GM12878 (cell line): ENCODE measurements around the gene PCDHGA4. TPM values are rescaled to one million over a fixed set of nuclear protein-coding genes. Genes with fewer than 3 reads are reported as not detected.

Experiments
- ATAC-seq: fragments of 200-7000 bp; cut with Tn5 transposase; 3 replicates; pipeline ENCODE4 v1.9.1; 2020; ENCODE audit warnings: mild to moderate bottlenecking, moderate library complexity
- BruUV-seq: library from RNA; stranded (reverse); fragments of 400-500 nt; replicated peaks from 2 replicates; lab custom pipeline; 2021; lab: Mats Ljungman, UMichigan
- CTCF ChIA-PET: fragments of 300-600 bp; sonication (Branson Sonifier 250); formaldehyde crosslinking; extraction: SDS; loops from one replicate; lab custom pipeline; 2021; ENCODE audit warnings: inconsistent platforms; lab: Yijun Ruan, JAX
- POLR2A ChIA-PET: fragments of 350-600 bp; formaldehyde crosslinking; extraction: SDS; loops from one replicate; lab custom pipeline; 2021; ENCODE audit warnings: inconsistent platforms; lab: Charles Lee
- RAD21 ChIA-PET: fragments of 300-600 bp; sonication (Branson Sonifier 250); formaldehyde crosslinking; loops from one replicate; lab custom pipeline; 2023; ENCODE audit warnings: antibody characterized with exemption; ENCODE audit not compliant: unreplicated experiment; lab: Charles Lee
- SMC1A ChIA-PET: fragments of 300-600 bp; sonication (Branson Sonifier 250); formaldehyde crosslinking; loops from one replicate; lab custom pipeline; 2023; ENCODE audit not compliant: unreplicated experiment, uncharacterized antibody; lab: Charles Lee
- DNase-seq: peaks from one replicate; pipeline ENCODE4 v3.0.0-alpha.2; 2011; ENCODE audit warnings: low read depth, low spot score
- FAIRE-seq: peaks from 3 replicates; lab custom pipeline; 2011; peaks lifted over from hg19 to GRCh38; lab: Jason Lieb, UNC
- H2AFZ ChIP-seq: 2 replicates; pipeline ENCODE4 v1.6.0; 2011; ENCODE audit warnings: low read depth, low read length, control low read depth; ENCODE audit not compliant: control insufficient read depth
- H3K27ac ChIP-seq: 2 replicates; pipeline ENCODE4 v1.5.1; 2011; ENCODE audit warnings: control low read depth; ENCODE audit not compliant: control insufficient read depth, insufficient read depth
- H3K27me3 ChIP-seq, 2 experiments: replicated peaks in 1 of 2; 2 replicates each; pipeline versions ENCODE4 v1.6.0 to v1.6.1; 2011; ENCODE audit warnings: low read length in 1 of 2; ENCODE audit not compliant: control insufficient read depth in 2 of 2, insufficient read depth in 2 of 2
- H3K36me3 ChIP-seq, 2 experiments: 2 replicates each; pipeline ENCODE4 v1.5.1; 2011; ENCODE audit warnings: low read length in 1 of 2; ENCODE audit not compliant: control insufficient read depth in 2 of 2, insufficient read depth in 2 of 2
- H3K4me1 ChIP-seq: 2 replicates; pipeline ENCODE4 v1.6.1; 2011; ENCODE audit warnings: mild to moderate bottlenecking, low read length, moderate library complexity, mixed read lengths; ENCODE audit not compliant: control insufficient read depth, insufficient read depth
- H3K4me2 ChIP-seq: 2 replicates; pipeline ENCODE4 v1.6.0; 2011; ENCODE audit warnings: control low read depth; ENCODE audit not compliant: control insufficient read depth, insufficient read depth
- H3K4me3 ChIP-seq: fragments of 200-600 bp; sonication (generic); 2 replicates; pipeline ENCODE4 v1.5.1; 2016
- H3K79me2 ChIP-seq: 2 replicates; pipeline ENCODE4 v1.6.0; 2011; ENCODE audit warnings: low read length; ENCODE audit not compliant: control insufficient read depth, insufficient read depth
- H3K9ac ChIP-seq: 2 replicates; pipeline ENCODE4 v1.8.0; 2011; ENCODE audit warnings: low read length, control low read depth, mixed read lengths; ENCODE audit not compliant: control insufficient read depth, insufficient read depth
- H3K9me3 ChIP-seq: replicated peaks from 3 replicates; pipeline ENCODE4 v1.5.1; 2011; ENCODE audit warnings: mild to moderate bottlenecking, low read length; ENCODE audit not compliant: control insufficient read depth, insufficient read depth
- H4K20me1 ChIP-seq: 2 replicates; pipeline ENCODE4 v1.6.0; 2011; ENCODE audit not compliant: control insufficient read depth, insufficient read depth
- ASH2L ChIP-seq: fragments of 300-600, 200-600 bp; sonication (generic); IDR thresholded peaks from 2 replicates; pipeline ENCODE4 v1.6.1; 2017; ENCODE audit warnings: low read depth, mild to moderate bottlenecking, borderline replicate concordance
- CEBPB ChIP-seq, 2 experiments: fragments of 150-350 bp in 1 of 2; IDR thresholded peaks; 2 replicates each; pipeline ENCODE4 v1.6.1; 2012 to 2014; ENCODE audit warnings: low read depth in 2 of 2, low read length in 2 of 2, borderline replicate concordance in 1 of 2, inconsistent platforms in 1 of 2
- CHD1 ChIP-seq: IDR thresholded peaks from 2 replicates; pipeline ENCODE4 v1.6.1; 2012; ENCODE audit warnings: low read depth, low read length, improper control_type of control experiment
- CUX1 ChIP-seq: IDR thresholded peaks from 2 replicates; pipeline ENCODE4 v1.6.1; 2012; ENCODE audit warnings: improper control_type of control experiment, low read depth, low read length; ENCODE audit not compliant: insufficient replicate concordance
- HDGF ChIP-seq: fragments of 450-650 bp; IDR thresholded peaks from 2 replicates; pipeline ENCODE4 v1.6.1; 2016; ENCODE audit warnings: antibody characterized with exemption
- IRF4 ChIP-seq: IDR thresholded peaks from 2 replicates; pipeline ENCODE4 v1.6.1; 2011; ENCODE audit warnings: low read depth, low read length
- JUND ChIP-seq: IDR thresholded peaks from 2 replicates; pipeline ENCODE4 v1.6.1; 2012; ENCODE audit warnings: low read depth, mild to moderate bottlenecking, low read length, improper control_type of control experiment, moderate library complexity
- NBN ChIP-seq: fragments of 450-650 bp; IDR thresholded peaks from 2 replicates; pipeline ENCODE4 v1.6.1; 2016
- NR2C1 ChIP-seq: fragments of 450-650 bp; IDR thresholded peaks from 2 replicates; pipeline ENCODE4 v1.6.1; 2017; ENCODE audit warnings: antibody characterized with exemption, mild to moderate bottlenecking, moderate library complexity
- SMARCA5 ChIP-seq: fragments of 450-650 bp; IDR thresholded peaks from 2 replicates; pipeline ENCODE4 v1.6.1; 2017; ENCODE audit warnings: mild to moderate bottlenecking
- ZNF384 ChIP-seq: IDR thresholded peaks from 2 replicates; pipeline ENCODE4 v1.6.1; 2012; ENCODE audit warnings: low read depth, mild to moderate bottlenecking, low read length, improper control_type of control experiment, borderline replicate concordance
- ZNF592 ChIP-seq: fragments of 450-650 bp; IDR thresholded peaks from 2 replicates; pipeline ENCODE4 v1.6.1; 2017; ENCODE audit warnings: mild to moderate bottlenecking, moderate library complexity
- WGBS: methylation state at CpG from one replicate; pipeline ENCODE4 v1.1.6; 2016; ENCODE audit warnings: low lambda C conversion rate; ENCODE audit not compliant: insufficient replicate concordance, insufficient coverage; ENCODE audit errors: missing lambda C conversion rate; 5-methylcytosine and 5-hydroxymethylcytosine counted together
- in situ Hi-C: fragments of 300-500 bp; cut with MboI; formaldehyde crosslinking; loops from 9 replicates; pipeline ENCODE4 v1.14.3; 2018; ENCODE audit warnings: mixed read lengths
- intact Hi-C: fragments of 100-400 bp; cut with micrococcal nuclease; formaldehyde crosslinking; loops from one replicate; pipeline ENCODE4 v1.14.2; 2022; ENCODE audit not compliant: unreplicated experiment
- polyA plus RNA-seq, 11 experiments: library from polyadenylated mRNA; depleted of rRNA in 4 of 11; unstranded in 6 of 11; stranded (reverse) in 5 of 11; fragments of >200 nt; fragmentation: Nextera tagmentation in 4 of 11; fragmentation: Illumina TruSeq in 1 of 11; extraction: Ambion mirVana in 4 of 11; extraction: Trizol in 1 of 11; gene quantifications; 1 replicate in 1 of 11; 2 replicates in 10 of 11; pipeline versions ENCODE4 v1.2.1 to v1.2.3, GENCODE V29; 2011 to 2016; ENCODE audit warnings: inconsistent platforms in 2 of 11, missing spikeins in 2 of 11, low read depth in 1 of 11
- total RNA-seq, 4 experiments: library from RNA; depleted of rRNA in 3 of 4; stranded (reverse); fragments of >200 nt in 3 of 4; fragmentation: Illumina TruSeq in 1 of 4; extraction: Trizol in 1 of 4; gene quantifications; 2 replicates each; pipeline versions ENCODE4 v1.2.1 to v1.2.3, GENCODE V29; 2013 to 2021
- TF ChIP-seq, protein P1 (sequence below): fragments of 450-650 bp; IDR thresholded peaks from 2 replicates; pipeline ENCODE4 v1.6.1; 2017; ENCODE audit warnings: antibody characterized with exemption, mild to moderate bottlenecking, moderate library complexity

PCDHGA4 gene
- total and polyA plus RNA-seq, 10 of the 15 experiments (the other 5 are each of a cell fraction or from before 2014, with no cell fraction given): 0.09 to 0.17 (median 0.13) TPM; not detected in 3

DNA sequence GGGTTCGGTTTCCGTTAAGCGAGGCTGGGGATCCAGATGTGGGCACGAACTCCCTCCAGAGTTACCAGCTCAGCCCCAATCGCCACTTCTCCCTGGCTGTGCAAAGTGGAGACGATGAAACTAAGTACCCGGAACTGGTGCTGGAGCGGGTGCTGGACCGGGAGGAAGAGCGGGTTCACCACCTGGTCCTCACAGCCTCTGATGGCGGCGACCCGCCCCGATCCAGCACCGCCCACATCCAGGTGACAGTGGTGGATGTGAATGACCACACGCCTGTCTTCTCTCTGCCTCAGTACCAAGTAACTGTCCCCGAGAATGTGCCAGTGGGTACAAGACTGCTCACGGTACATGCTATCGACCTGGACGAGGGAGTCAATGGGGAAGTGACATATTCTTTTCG is 28.5 kb downstream of the PCDHGA4 start:
- POLR2A ChIA-PET: no interaction called here
- 27% methylated on average over 21 of the region's 21 CpGs for WGBS
- H3K27me3 ChIP-seq: no peaks in the 10 kb centered on the region
- TF ChIP-seq NBN (no peak), CUX1 (no peak), ASH2L (no peak), IRF4 (no peak), ZNF384 (no peak), CEBPB (IDR thresholded peaks at IDR 0.05; ENCODE audit: borderline replicate concordance in 1 of 2, low read depth in 2 of 2, low read length in 2 of 2) (no peak), JUND (no peak), HDGF (no peak), CHD1 (no peak), SMARCA5 (no peak), NR2C1 (no peak), ZNF592 (no peak)
- TF ChIP-seq, protein P1, sequence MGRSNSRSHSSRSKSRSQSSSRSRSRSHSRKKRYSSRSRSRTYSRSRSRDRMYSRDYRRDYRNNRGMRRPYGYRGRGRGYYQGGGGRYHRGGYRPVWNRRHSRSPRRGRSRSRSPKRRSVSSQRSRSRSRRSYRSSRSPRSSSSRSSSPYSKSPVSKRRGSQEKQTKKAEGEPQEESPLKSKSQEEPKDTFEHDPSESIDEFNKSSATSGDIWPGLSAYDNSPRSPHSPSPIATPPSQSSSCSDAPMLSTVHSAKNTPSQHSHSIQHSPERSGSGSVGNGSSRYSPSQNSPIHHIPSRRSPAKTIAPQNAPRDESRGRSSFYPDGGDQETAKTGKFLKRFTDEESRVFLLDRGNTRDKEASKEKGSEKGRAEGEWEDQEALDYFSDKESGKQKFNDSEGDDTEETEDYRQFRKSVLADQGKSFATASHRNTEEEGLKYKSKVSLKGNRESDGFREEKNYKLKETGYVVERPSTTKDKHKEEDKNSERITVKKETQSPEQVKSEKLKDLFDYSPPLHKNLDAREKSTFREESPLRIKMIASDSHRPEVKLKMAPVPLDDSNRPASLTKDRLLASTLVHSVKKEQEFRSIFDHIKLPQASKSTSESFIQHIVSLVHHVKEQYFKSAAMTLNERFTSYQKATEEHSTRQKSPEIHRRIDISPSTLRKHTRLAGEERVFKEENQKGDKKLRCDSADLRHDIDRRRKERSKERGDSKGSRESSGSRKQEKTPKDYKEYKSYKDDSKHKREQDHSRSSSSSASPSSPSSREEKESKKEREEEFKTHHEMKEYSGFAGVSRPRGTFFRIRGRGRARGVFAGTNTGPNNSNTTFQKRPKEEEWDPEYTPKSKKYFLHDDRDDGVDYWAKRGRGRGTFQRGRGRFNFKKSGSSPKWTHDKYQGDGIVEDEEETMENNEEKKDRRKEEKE: no peak

More for the DNA sequence above, 28.5 kb downstream of the PCDHGA4 start:
- H3K9ac ChIP-seq: no peak overlapping the region
- DNase-seq (no peak), ATAC-seq (no peak), FAIRE-seq (no peak)
- BruUV-seq: no TSS peak
- CTCF ChIA-PET: interaction anchor here (0.8 to 1.5 kb wide), 2 partner anchors 8 to 175 kb away, joined by 3 read pairs; no protein-coding TSS in a partner anchor
- H4K20me1 ChIP-seq: no peaks in the 10 kb centered on the region
- H2AFZ ChIP-seq: no peak overlapping the region
- H3K79me2 ChIP-seq: no peaks in the 10 kb centered on the region
- intact Hi-C loops: no loop called here
- no peak overlapping the region for H3K27ac ChIP-seq
- no peaks in the 10 kb centered on the region for H3K4me1 ChIP-seq
- H3K9me3 ChIP-seq: peaks cover 2% of the 10 kb centered on the region; the same call in 1 of the 3 replicates
- H3K4me3 ChIP-seq: no peak overlapping the region
- in situ Hi-C loops: no loop called here
- no peaks in the 10 kb centered on the region for H3K36me3 ChIP-seq
- SMC1A ChIA-PET: no interaction called here
- RAD21 ChIA-PET: no interaction called here
- no peak overlapping the region for H3K4me2 ChIP-seq
